ENCODE data around the gene AP1M1.

The AP1M1 gene

GRCh38 chr19:16233081-16233776 lies 35.5 kb downstream of the AP1M1 start:
- ChIA-PET CTCF (interaction anchor here (4.3 kb wide), 1 partner anchor 14 kb away, joined by 13 read pairs; no protein-coding TSS in a partner anchor), POLR2A (no interaction called here)
- peak; percentile 10 for DNase-seq (ENCODE audit: extremely low spot score)
- TF ChIP-seq CTCF (IDR thresholded peaks at IDR 0.05; ENCODE audit: control extremely low read depth, extremely low read depth, low read depth, missing control alignments), result no peak

GRCh38 chr19:16233836-16234551 lies 36.3 kb downstream of the AP1M1 start:
- DNase-seq (ENCODE audit: extremely low spot score), result peak; percentile 12
- no peak for TF ChIP-seq CTCF (IDR thresholded peaks at IDR 0.05; ENCODE audit: control extremely low read depth, extremely low read depth, low read depth, missing control alignments)
- POLR2A ChIA-PET, result no interaction called here
- CTCF ChIA-PET, result interaction anchor here (1.7 kb wide), 1 partner anchor 13 kb away, joined by 6 read pairs; no protein-coding TSS in a partner anchor

- POLR2A ChIA-PET, result no interaction called here
- TF ChIP-seq CTCF (IDR thresholded peaks at IDR 0.05; ENCODE audit: control extremely low read depth, extremely low read depth, low read depth, missing control alignments), result no peak
- DNase-seq (ENCODE audit: extremely low spot score), result no peak
- CTCF ChIA-PET, result interaction anchor here (1.7 kb wide), 1 partner anchor 12 kb away, joined by 6 read pairs; no protein-coding TSS in a partner anchor
Observed at GRCh38 chr19:16234552-16235445, 37.1 kb downstream of the AP1M1 start.

GRCh38 chr19:16235811-16236652 lies 38.3 kb downstream of the AP1M1 start:
- DNase-seq (ENCODE audit: extremely low spot score), result no peak
- POLR2A ChIA-PET, result no interaction called here
- CTCF ChIA-PET, result interaction anchor here (1.0 kb wide), 1 partner anchor 25 kb away, joined by 3 read pairs; no protein-coding TSS in a partner anchor
- TF ChIP-seq CTCF (IDR thresholded peaks at IDR 0.05; ENCODE audit: control extremely low read depth, extremely low read depth, low read depth, missing control alignments), result no peak

GRCh38 chr19:16244091-16244490 lies 46.4 kb downstream of the AP1M1 start:
- ChIA-PET CTCF (interaction anchor here (1.0 kb wide), 1 partner anchor 142 kb away, joined by 3 read pairs; no protein-coding TSS in a partner anchor), POLR2A (no interaction called here)
- no peak for DNase-seq (ENCODE audit: extremely low spot score)
- TF ChIP-seq CTCF (IDR thresholded peaks at IDR 0.05; ENCODE audit: control extremely low read depth, extremely low read depth, low read depth, missing control alignments), result no peak
